K562 (cell line): ENCODE measurements around the gene HNRNPF. TPM values are rescaled to one million over a fixed set of nuclear protein-coding genes. Genes with fewer than 3 reads are reported as not detected.

Source experiments
- BCOR ChIP-seq: fragments of 450-650 bp; IDR thresholded peaks from 2 replicates; pipeline ENCODE4 v1.6.1; 2016
- DEAF1 ChIP-seq: fragments of 450-650 bp; formaldehyde crosslinking; IDR thresholded peaks from 2 replicates; pipeline ENCODE4 v1.4.0; 2020; ENCODE audit warnings: mild to moderate bottlenecking, moderate library complexity
- HDAC6 ChIP-seq: IDR thresholded peaks from 2 replicates; pipeline ENCODE4 v1.6.1; 2012; ENCODE audit warnings: low read depth, mild to moderate bottlenecking, control low read depth, inconsistent platforms, low read length, moderate library complexity
- HMG20B ChIP-seq: fragments of 250-450 bp; sonication (Bioruptor Pico); IDR thresholded peaks from 2 replicates; pipeline ENCODE4 v1.5.0; 2021; ENCODE audit warnings: mild to moderate bottlenecking
- HMGN3 ChIP-seq: IDR thresholded peaks from 2 replicates; pipeline ENCODE4 v1.6.1; 2011; ENCODE audit warnings: borderline replicate concordance, low read depth, mild to moderate bottlenecking, mixed read lengths, low read length; ENCODE audit not compliant: insufficient read length; ENCODE audit errors: extremely low read depth
- HNRNPL ChIP-seq: fragments of 200-400 bp; formaldehyde crosslinking; IDR thresholded peaks from 2 replicates; pipeline ENCODE4 v1.6.1; 2017; ENCODE audit warnings: low read depth, mild to moderate bottlenecking, low read length
- NR0B1 ChIP-seq: fragments of 450-650 bp; IDR thresholded peaks from one replicate; pipeline ENCODE4 v1.6.1; 2018; ENCODE audit warnings: mild to moderate bottlenecking, moderate library complexity; ENCODE audit not compliant: partially characterized antibody
- PML ChIP-seq: IDR thresholded peaks from 2 replicates; pipeline ENCODE4 v1.6.1; 2012; ENCODE audit warnings: low read length, inconsistent platforms
- RBFOX2 ChIP-seq: fragments of 200-400 bp; formaldehyde crosslinking; IDR thresholded peaks from 2 replicates; pipeline ENCODE4 v1.6.1; 2017; ENCODE audit warnings: low read depth, mild to moderate bottlenecking, low read length, moderate library complexity
- RBM22 ChIP-seq: fragments of 200-400 bp; formaldehyde crosslinking; IDR thresholded peaks from 2 replicates; pipeline ENCODE4 v1.6.1; 2018; ENCODE audit warnings: low read length, low read depth; ENCODE audit not compliant: poor library complexity, severe bottlenecking
- SMARCE1 ChIP-seq: fragments of 450-650 bp; IDR thresholded peaks from 2 replicates; pipeline ENCODE4 v1.7.1; 2016; ENCODE audit warnings: mild to moderate bottlenecking
- TARDBP ChIP-seq: fragments of 450-650 bp; IDR thresholded peaks from 2 replicates; pipeline ENCODE4 v1.6.1; 2016
- TCF3 ChIP-seq: sonication (generic); formaldehyde crosslinking; IDR thresholded peaks from 2 replicates; pipeline ENCODE4 v1.4.0; 2020; ENCODE audit warnings: mild to moderate bottlenecking, missing genetic modification reagents
- TGIF2 ChIP-seq: sonication (generic); formaldehyde crosslinking; IDR thresholded peaks from 2 replicates; pipeline ENCODE4 v1.8.1; 2022; ENCODE audit warnings: mild to moderate bottlenecking, missing genetic modification reagents, moderate library complexity
- U2AF1 ChIP-seq: fragments of 200-400 bp; formaldehyde crosslinking; optimal IDR thresholded peaks from 2 replicates; pipeline ENCODE3; 2017; ENCODE audit warnings: mild to moderate bottlenecking, low read depth, low read length, moderate library complexity
- ZNF253 ChIP-seq: fragments of 250-450 bp; sonication (Bioruptor Pico); conservative IDR thresholded peaks from 2 replicates; pipeline ENCODE4 v1.6.1; 2021; ENCODE audit warnings: mild to moderate bottlenecking
- ZNF311 ChIP-seq: fragments of 250-450 bp; sonication (Bioruptor Pico); IDR thresholded peaks from 2 replicates; pipeline ENCODE4 v1.4.0; 2020; ENCODE audit warnings: mild to moderate bottlenecking, moderate library complexity
- ZNF407 ChIP-seq: fragments of 450-650 bp; IDR thresholded peaks from 2 replicates; pipeline ENCODE4 v1.6.1; 2016; ENCODE audit warnings: low read depth
- ZNF77 ChIP-seq: fragments of 250-450 bp; sonication (Bioruptor Pico); IDR thresholded peaks from 2 replicates; pipeline ENCODE4 v1.5.0; 2020
- polyA plus RNA-seq, 8 experiments: library from polyadenylated mRNA; depleted of rRNA in 4 of 8; stranded (reverse) in 5 of 8; unstranded in 3 of 8; fragments of >200 nt; fragmentation: Nextera tagmentation in 2 of 8; fragmentation: Illumina TruSeq in 1 of 8; extraction: Ambion mirVana in 2 of 8; extraction: Trizol in 1 of 8; gene quantifications; 2 replicates each; pipeline versions ENCODE4 v1.2.1 to v1.2.3, GENCODE V29; 2011 to 2014; ENCODE audit warnings: inconsistent platforms in 1 of 8, missing spikeins in 1 of 8
- total RNA-seq, 7 experiments: library from RNA; depleted of rRNA in 6 of 7; stranded (reverse); fragments of >200 nt in 6 of 7; fragmentation: Illumina TruSeq in 2 of 7; extraction: Trizol in 2 of 7; gene quantifications; 2 replicates each; pipeline versions ENCODE4 v1.2.1 to v1.2.3, GENCODE V29; 2011 to 2021; ENCODE audit warnings: low replicate concordance in 1 of 7

HNRNPF gene
- total and polyA plus RNA-seq, 9 of the 15 experiments (the other 6 are each of a cell fraction or from before 2014, with no cell fraction given), result 192 to 489 (median 416) TPM

GRCh38 chr10:43402176-43402575 is 6.8 kb downstream of the HNRNPF start (continued):
- no peak for TF ChIP-seq ZNF253
- TF ChIP-seq HMG20B (CRISPR knock-in tag), result no peak
- no peak for TF ChIP-seq HDAC6
- TF ChIP-seq TGIF2 (CRISPR knock-in tag), result no peak
- TF ChIP-seq HNRNPL, result no peak
- no peak for TF ChIP-seq TARDBP
- TF ChIP-seq RBFOX2, result peak; percentile 45; the same call in 1 of the 2 replicates
- no peak for TF ChIP-seq ZNF407
- TF ChIP-seq RBM22, result peak; percentile 73
- no peak for TF ChIP-seq BCOR
- no peak for TF ChIP-seq TCF3 (CRISPR knock-in tag)
- TF ChIP-seq NR0B1, result no peak
- no peak for TF ChIP-seq SMARCE1
- peak; percentile 25; the same call in 1 of the 2 replicates for TF ChIP-seq PML
- peak; percentile 39 for TF ChIP-seq U2AF1
- TF ChIP-seq DEAF1 (CRISPR knock-in tag), result no peak
- no peak for TF ChIP-seq ZNF77
- TF ChIP-seq HMGN3, result no peak
- no peak for TF ChIP-seq ZNF311
